Measurements from ENCODE around the gene HELQ. TPM values are rescaled to one million over a fixed set of nuclear protein-coding genes. Genes with fewer than 3 reads are reported as not detected.

HELQ gene
- total and polyA plus RNA-seq, 2 donors (not counting 1 experiment from before 2014, with no cell fraction given) = 12.0 to 14.4 TPM

GRCh38 chr4:83473966-83474365 is 18.3 kb upstream of the HELQ start:
- TF ChIP-seq EZH2 (IDR thresholded peaks at IDR 0.05; ENCODE audit: low read length, missing control alignments) (no peak), CTCF (conservative IDR thresholded peaks at IDR 0.05 in 1 of 2, IDR thresholded peaks at IDR 0.05 in 1 of 2; ENCODE audit: low read depth in 1 of 2, low read length in 2 of 2) (no peak)
- no peak for DNase-seq (ENCODE audit: low read depth in 2 of 2)
- Histone ChIP-seq H3K36me3 (ENCODE audit: control insufficient read depth, insufficient read depth, low read length) (peaks cover 1% of the 10 kb centered on the region), H3K4me1 (ENCODE audit: control insufficient read depth, extremely low read depth, insufficient read depth, low read length) (no peaks in the 10 kb centered on the region), H3K27me3 (ENCODE audit: control insufficient read depth, insufficient read depth, low read length) (no peaks in the 10 kb centered on the region), H2AFZ (ENCODE audit: low read length) (no peak overlapping the region), H3K9me3 (ENCODE audit: control insufficient read depth, insufficient read depth, low read depth, low read length) (no peaks in the 10 kb centered on the region), H3K4me2 (ENCODE audit: extremely low read depth, insufficient read depth, low read length) (no peak overlapping the region), H3K9ac (ENCODE audit: insufficient read depth, low read length) (no peak overlapping the region), H3K79me2 (ENCODE audit: control insufficient read depth, insufficient read depth, low read length) (no peaks in the 10 kb centered on the region), H3K4me3 (replicated peaks in 1 of 4; ENCODE audit: control extremely low read depth in 1 of 4, insufficient read depth in 1 of 4, low read depth in 3 of 4, low read length in 4 of 4) (no peak overlapping the region), H3K27ac (ENCODE audit: insufficient read depth, low read length) (no peak overlapping the region), H4K20me1 (ENCODE audit: control insufficient read depth, extremely low read depth, insufficient read depth, low read length) (no peaks in the 10 kb centered on the region)

- no peaks in the 10 kb centered on the region for H3K27me3 ChIP-seq (ENCODE audit: control insufficient read depth, insufficient read depth, low read length)
- H4K20me1 ChIP-seq (ENCODE audit: control insufficient read depth, extremely low read depth, insufficient read depth, low read length) = no peaks in the 10 kb centered on the region
- H3K9me3 ChIP-seq (ENCODE audit: control insufficient read depth, insufficient read depth, low read depth, low read length) = no peaks in the 10 kb centered on the region
- H3K79me2 ChIP-seq (ENCODE audit: control insufficient read depth, insufficient read depth, low read length) = no peaks in the 10 kb centered on the region
- H3K9ac ChIP-seq (ENCODE audit: insufficient read depth, low read length) = no peak overlapping the region
- H3K4me1 ChIP-seq (ENCODE audit: control insufficient read depth, extremely low read depth, insufficient read depth, low read length) = no peaks in the 10 kb centered on the region
- H3K4me3 ChIP-seq (replicated peaks in 1 of 4; ENCODE audit: control extremely low read depth in 1 of 4, insufficient read depth in 1 of 4, low read depth in 3 of 4, low read length in 4 of 4) = no peak overlapping the region
- H3K36me3 ChIP-seq (ENCODE audit: control insufficient read depth, insufficient read depth, low read length) = peaks cover 1% of the 10 kb centered on the region
- no peak for DNase-seq (ENCODE audit: low read depth in 2 of 2)
- H2AFZ ChIP-seq (ENCODE audit: low read length) = no peak overlapping the region
- no peak overlapping the region for H3K4me2 ChIP-seq (ENCODE audit: extremely low read depth, insufficient read depth, low read length)
- TF ChIP-seq EZH2 (IDR thresholded peaks at IDR 0.05; ENCODE audit: low read length, missing control alignments) = no peak
- no peak for TF ChIP-seq CTCF (conservative IDR thresholded peaks at IDR 0.05 in 1 of 2, IDR thresholded peaks at IDR 0.05 in 1 of 2; ENCODE audit: low read depth in 1 of 2, low read length in 2 of 2)
- no peak overlapping the region for H3K27ac ChIP-seq (ENCODE audit: insufficient read depth, low read length)
Observed at GRCh38 chr4:83473423-83473822, 17.8 kb upstream of the HELQ start.

- DNase-seq (ENCODE audit: low read depth in 2 of 2) = no peak
- peak overlapping the region; percentile 65 to 99 (median 90) for H3K4me3 ChIP-seq (replicated peaks in 1 of 4; ENCODE audit: control extremely low read depth in 1 of 4, insufficient read depth in 1 of 4, low read depth in 3 of 4, low read length in 4 of 4)
- H3K9me3 ChIP-seq (ENCODE audit: control insufficient read depth, insufficient read depth, low read depth, low read length) = no peaks in the 10 kb centered on the region
- TF ChIP-seq EZH2 (IDR thresholded peaks at IDR 0.05; ENCODE audit: low read length, missing control alignments) (no peak), CTCF (conservative IDR thresholded peaks at IDR 0.05 in 1 of 2, IDR thresholded peaks at IDR 0.05 in 1 of 2; ENCODE audit: low read depth in 1 of 2, low read length in 2 of 2) (no peak)
- peaks cover 11% of the 10 kb centered on the region for H3K36me3 ChIP-seq (ENCODE audit: control insufficient read depth, insufficient read depth, low read length)
- H3K27ac ChIP-seq (ENCODE audit: insufficient read depth, low read length) = peak overlapping the region; percentile 92
- peaks cover 39% of the 10 kb centered on the region for H3K79me2 ChIP-seq (ENCODE audit: control insufficient read depth, insufficient read depth, low read length)
- no peaks in the 10 kb centered on the region for H3K27me3 ChIP-seq (ENCODE audit: control insufficient read depth, insufficient read depth, low read length)
- H3K9ac ChIP-seq (ENCODE audit: insufficient read depth, low read length) = peak overlapping the region; percentile 80
- no peaks in the 10 kb centered on the region for H4K20me1 ChIP-seq (ENCODE audit: control insufficient read depth, extremely low read depth, insufficient read depth, low read length)
- H3K4me1 ChIP-seq (ENCODE audit: control insufficient read depth, extremely low read depth, insufficient read depth, low read length) = no peaks in the 10 kb centered on the region
- peak overlapping the region; percentile 89 for H3K4me2 ChIP-seq (ENCODE audit: extremely low read depth, insufficient read depth, low read length)
- H2AFZ ChIP-seq (ENCODE audit: low read length) = peak overlapping the region; percentile 100
Observed at GRCh38 chr4:83456184-83456501, 520 bp upstream of the HELQ start.

All from fibroblast of lung (primary cell).